Measurements from ENCODE around the gene PRDX5. TPM values are rescaled to one million over a fixed set of nuclear protein-coding genes. Genes with fewer than 3 reads are reported as not detected.

PRDX5 gene
- total and polyA plus RNA-seq, 9 of the 15 experiments (the other 6 are each of a cell fraction or from before 2014, with no cell fraction given) = 40.8 to 327 (median 204) TPM

GRCh38 chr11:64305691-64306562, 12.0 kb upstream of the PRDX5 start (continued):
- TF ChIP-seq DACH1 (IDR thresholded peaks at IDR 0.05; ENCODE audit: partially characterized antibody) = no peak
- TF ChIP-seq SIX5 (IDR thresholded peaks at IDR 0.05; ENCODE audit: borderline replicate concordance in 1 of 2, insufficient read depth in 1 of 2, low read depth in 1 of 2, low read length in 2 of 2) = no peak
- TF ChIP-seq ZNF239 (CRISPR knock-in tag; IDR thresholded peaks at IDR 0.05) = no peak
- no peak for TF ChIP-seq HNRNPLL (IDR thresholded peaks at IDR 0.05; ENCODE audit: low read depth, low read length, poor library complexity, severe bottlenecking)
- peak; percentile 40; the same call in 1 of the 2 replicates for TF ChIP-seq HDGF (IDR thresholded peaks at IDR 0.05)
- TF ChIP-seq, protein P1, sequence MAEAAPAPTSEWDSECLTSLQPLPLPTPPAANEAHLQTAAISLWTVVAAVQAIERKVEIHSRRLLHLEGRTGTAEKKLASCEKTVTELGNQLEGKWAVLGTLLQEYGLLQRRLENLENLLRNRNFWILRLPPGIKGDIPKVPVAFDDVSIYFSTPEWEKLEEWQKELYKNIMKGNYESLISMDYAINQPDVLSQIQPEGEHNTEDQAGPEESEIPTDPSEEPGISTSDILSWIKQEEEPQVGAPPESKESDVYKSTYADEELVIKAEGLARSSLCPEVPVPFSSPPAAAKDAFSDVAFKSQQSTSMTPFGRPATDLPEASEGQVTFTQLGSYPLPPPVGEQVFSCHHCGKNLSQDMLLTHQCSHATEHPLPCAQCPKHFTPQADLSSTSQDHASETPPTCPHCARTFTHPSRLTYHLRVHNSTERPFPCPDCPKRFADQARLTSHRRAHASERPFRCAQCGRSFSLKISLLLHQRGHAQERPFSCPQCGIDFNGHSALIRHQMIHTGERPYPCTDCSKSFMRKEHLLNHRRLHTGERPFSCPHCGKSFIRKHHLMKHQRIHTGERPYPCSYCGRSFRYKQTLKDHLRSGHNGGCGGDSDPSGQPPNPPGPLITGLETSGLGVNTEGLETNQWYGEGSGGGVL (CRISPR knock-in tag; IDR thresholded peaks at IDR 0.05) = no peak
- TF ChIP-seq, protein P2, sequence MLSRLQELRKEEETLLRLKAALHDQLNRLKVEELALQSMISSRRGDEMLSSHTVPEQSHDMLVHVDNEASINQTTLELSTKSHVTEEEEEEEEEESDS (CRISPR knock-in tag; IDR thresholded peaks at IDR 0.05) = no peak
- no peak for TF ChIP-seq NR4A1 (CRISPR knock-in tag; IDR thresholded peaks at IDR 0.05)
- no peak for TF ChIP-seq NR4A1 (tag; IDR thresholded peaks at IDR 0.05)
- no peak; the same call in 1 of the 2 replicates for TF ChIP-seq LCOR (CRISPR knock-in tag; IDR thresholded peaks at IDR 0.05)
- TF ChIP-seq, protein P3, sequence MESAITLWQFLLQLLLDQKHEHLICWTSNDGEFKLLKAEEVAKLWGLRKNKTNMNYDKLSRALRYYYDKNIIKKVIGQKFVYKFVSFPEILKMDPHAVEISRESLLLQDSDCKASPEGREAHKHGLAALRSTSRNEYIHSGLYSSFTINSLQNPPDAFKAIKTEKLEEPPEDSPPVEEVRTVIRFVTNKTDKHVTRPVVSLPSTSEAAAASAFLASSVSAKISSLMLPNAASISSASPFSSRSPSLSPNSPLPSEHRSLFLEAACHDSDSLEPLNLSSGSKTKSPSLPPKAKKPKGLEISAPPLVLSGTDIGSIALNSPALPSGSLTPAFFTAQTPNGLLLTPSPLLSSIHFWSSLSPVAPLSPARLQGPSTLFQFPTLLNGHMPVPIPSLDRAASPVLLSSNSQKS (CRISPR knock-in tag; IDR thresholded peaks at IDR 0.05) = no peak
- peak; percentile 42; the same call in 1 of the 2 replicates for TF ChIP-seq RB1 (IDR thresholded peaks at IDR 0.05; ENCODE audit: low read depth)
- TF ChIP-seq, protein P4, sequence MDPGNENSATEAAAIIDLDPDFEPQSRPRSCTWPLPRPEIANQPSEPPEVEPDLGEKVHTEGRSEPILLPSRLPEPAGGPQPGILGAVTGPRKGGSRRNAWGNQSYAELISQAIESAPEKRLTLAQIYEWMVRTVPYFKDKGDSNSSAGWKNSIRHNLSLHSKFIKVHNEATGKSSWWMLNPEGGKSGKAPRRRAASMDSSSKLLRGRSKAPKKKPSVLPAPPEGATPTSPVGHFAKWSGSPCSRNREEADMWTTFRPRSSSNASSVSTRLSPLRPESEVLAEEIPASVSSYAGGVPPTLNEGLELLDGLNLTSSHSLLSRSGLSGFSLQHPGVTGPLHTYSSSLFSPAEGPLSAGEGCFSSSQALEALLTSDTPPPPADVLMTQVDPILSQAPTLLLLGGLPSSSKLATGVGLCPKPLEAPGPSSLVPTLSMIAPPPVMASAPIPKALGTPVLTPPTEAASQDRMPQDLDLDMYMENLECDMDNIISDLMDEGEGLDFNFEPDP (CRISPR knock-in tag; IDR thresholded peaks at IDR 0.05) = no peak
- no peak for TF ChIP-seq PRMT5 (CRISPR knock-in tag; IDR thresholded peaks at IDR 0.05)
- no peak for TF ChIP-seq ZNF134 (CRISPR knock-in tag; conservative IDR thresholded peaks at IDR 0.05)
- TF ChIP-seq ZNF445 (CRISPR knock-in tag; IDR thresholded peaks at IDR 0.05; ENCODE audit: low read depth) = no peak
- TF ChIP-seq PKNOX1 (IDR thresholded peaks at IDR 0.05) = no peak
- peak; percentile 4; the same call in 1 of the 2 replicates for TF ChIP-seq KLF6 (CRISPR knock-in tag; IDR thresholded peaks at IDR 0.05; ENCODE audit: borderline replicate concordance)
- no peak for TF ChIP-seq ZNF133 (CRISPR knock-in tag; IDR thresholded peaks at IDR 0.05)
